CD4-positive, alpha-beta T cell treated with Interleukin-2 at 100 ng/mL for 4 hours (primary cell): ENCODE results near the gene EMC7.
"Not testable (repeated sequence)": the region's sequence is repeated elsewhere in the genome, so short reads cannot be mapped to it uniquely, and the experiment has no call there.

ENCODE experiments used
- DNase-seq: peaks from one replicate; pipeline ENCODE4 v3.0.0-alpha.2; 2020; ENCODE audit warnings: low spot score

EMC7 gene

DNA sequence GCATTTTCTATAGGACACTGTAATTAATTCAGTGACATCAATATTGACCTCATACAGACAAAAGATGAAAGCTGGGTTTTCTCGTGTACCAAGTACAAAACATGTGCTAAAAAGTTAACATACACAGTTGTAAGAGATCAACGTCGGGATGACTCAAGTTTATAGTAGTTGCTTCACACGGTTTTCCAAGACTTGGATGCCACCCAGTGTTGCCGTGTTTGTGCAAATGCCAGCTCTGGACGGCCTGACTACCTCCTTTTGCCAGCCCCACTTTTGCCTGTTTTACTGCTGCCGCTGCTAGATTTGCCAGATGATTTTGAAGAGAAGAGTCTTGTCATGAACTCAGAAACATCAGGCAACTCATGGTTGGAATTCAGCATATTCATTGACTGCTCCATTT is 17.6 kb downstream of the EMC7 start:
- no peak for DNase-seq

GRCh38 chr15:34079904-34080303 is 21.8 kb downstream of the EMC7 start:
- no peak for DNase-seq

DNA sequence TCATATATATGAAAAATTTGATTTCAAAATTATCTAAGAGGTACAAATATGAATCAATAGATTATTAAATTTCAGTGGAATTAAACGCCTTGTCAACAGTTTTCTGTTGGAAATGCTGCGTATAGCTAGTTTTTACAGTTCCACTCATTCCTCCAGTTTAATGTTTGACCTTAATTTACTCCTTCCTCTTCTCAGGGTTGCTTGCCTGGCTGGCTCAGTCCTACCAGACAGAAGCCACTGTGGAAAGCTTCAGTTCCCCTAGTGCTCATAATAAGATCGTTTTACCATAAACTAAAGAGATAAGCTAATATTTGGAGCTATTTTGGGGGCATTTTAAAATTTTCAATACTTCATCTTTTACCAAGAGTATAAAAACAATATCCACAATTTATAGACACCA is 22.8 kb downstream of the EMC7 start:
- DNase-seq, result no peak

DNA sequence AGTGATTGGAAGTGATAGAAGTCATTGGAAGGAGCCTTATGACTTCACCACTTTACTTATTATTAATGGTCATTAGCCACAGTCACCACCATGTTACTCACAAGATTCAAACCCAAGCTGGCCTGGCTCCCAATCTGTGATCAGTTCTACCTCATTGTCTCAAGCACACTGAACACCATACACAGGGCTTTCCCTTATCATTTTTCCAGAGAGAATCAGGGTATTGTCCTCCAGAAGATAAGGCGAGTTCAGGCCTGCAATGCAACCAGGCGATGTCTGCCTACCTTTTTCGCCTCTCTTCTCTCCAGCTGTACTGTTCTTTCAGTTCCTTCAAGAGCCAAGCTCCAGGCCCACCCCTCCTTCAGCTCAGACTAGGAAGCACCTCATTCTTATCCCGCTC is 24.9 kb downstream of the EMC7 start:
- no peak for DNase-seq

GRCh38 chr15:34070003-34070402 is 31.7 kb downstream of the EMC7 start:
- DNase-seq, result no peak

DNA sequence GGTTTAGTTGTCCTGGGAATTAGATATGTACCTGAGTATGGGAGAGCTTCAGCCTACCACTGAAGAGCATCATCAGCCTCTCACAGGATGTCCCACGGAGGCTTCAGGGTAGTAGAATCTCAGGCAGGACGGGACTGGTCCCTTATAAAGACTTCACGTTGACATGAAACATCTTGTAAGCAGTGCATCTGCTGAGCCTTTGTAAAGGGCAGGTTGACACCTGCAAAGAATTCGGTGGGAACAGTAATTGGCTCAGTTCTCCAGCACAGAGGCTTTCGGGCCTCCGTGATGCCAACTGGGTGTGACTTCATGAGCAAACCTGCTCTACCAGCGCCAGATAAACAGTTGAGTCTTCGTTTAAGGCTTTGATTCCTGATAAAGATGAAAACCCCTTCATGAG is 35.7 kb downstream of the EMC7 start:
- no peak for DNase-seq

DNA sequence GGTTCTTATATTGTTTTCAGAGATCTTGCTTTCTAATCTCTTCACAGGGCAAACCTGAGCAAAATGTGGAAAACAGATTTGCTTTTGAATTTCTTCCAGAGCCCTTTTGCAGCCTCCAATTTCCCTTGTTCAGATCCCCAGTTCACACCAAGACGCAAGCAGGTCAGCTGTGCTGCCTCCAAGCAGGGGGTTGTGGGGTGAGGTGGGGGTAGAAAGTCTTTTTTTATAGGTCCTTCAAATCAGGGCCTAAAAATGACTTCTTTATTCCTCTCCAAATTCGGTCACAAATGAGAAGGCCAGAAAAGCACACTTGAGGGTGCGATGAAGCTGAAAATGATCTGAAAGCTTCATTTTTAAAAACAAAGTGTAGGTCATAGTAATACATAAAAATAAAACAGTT is 36.4 kb downstream of the EMC7 start:
- DNase-seq, result no peak

DNA sequence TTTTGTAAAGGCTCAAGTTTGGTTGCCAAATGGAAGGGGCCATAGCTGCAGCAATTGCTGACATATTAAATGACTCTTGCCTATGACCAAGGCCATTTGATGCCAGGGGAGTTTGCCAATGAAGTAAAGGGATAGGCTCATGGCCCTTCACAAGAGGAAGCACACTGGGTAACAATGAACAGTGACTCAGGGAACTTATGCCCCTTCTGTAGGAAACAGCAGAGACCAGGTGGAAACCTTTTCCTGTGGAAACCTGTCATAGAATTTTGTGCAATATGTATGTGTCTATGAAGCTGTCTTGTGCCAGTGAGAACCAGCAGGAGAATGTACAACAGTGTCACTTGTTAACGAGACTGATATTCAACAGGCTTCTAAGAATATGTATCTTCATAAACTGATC is 37.2 kb downstream of the EMC7 start:
- DNase-seq, result no peak

- DNase-seq, result no peak
Measured at GRCh38 chr15:34059946-34060345, 41.7 kb downstream of the EMC7 start.

- no peak for DNase-seq
Measured at GRCh38 chr15:34059476-34059875, 42.2 kb downstream of the EMC7 start.

- no peak for DNase-seq
Measured at GRCh38 chr15:34056911-34057310, 44.8 kb downstream of the EMC7 start.

- no peak for DNase-seq
Measured at GRCh38 chr15:34055868-34056595, 45.6 kb downstream of the EMC7 start.

DNA sequence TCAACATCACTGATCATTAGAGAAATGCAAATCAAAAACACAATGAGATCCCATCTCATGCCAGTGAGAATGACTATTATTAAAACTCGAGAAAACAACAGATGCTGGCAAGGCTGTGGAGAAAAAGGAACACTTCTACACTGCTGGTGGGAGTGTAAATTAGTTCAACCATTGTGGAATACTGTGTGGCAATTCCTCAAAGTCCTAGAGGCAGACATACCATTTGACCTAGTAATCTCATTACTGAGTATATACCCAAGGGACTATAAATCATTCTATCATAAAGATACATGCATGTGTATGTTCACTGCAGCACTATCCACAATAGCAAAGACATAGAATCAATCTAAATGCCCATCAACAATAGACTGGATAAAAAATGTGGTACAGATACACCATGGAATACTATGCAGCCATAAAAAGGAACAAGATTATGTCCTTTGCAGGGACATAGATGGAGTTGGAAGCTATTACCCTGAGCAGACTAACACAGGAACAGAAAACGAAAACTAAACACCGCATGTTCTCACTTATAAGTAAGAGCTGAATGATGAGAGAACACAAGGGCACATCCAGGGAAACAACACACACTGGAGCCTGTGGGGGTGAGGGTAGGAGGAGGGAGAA is 47.5 kb downstream of the EMC7 start:
- DNase-seq, result no peak

- not testable (repeated sequence) for DNase-seq
Measured at GRCh38 chr15:34050385-34050784, 51.3 kb downstream of the EMC7 start.

DNA sequence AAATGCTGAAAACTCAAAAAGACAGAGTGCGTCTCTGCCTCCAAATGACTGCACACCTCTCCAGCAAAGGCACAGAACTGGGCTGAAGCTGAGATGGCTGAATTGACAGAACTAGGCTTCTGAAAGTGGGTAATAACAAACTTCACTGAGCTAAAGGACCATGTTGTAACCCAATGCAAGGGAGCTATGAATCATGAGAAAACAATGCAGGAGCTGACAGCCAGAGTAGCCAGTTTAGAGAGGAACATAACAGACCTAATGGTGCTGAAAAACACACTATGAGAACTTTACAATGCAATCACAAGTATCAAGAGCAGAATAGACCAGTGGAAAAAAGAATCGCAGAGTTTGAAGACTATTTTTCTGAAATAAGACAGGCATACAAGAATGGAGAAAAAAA is 52.5 kb downstream of the EMC7 start:
- DNase-seq, result no peak

DNA sequence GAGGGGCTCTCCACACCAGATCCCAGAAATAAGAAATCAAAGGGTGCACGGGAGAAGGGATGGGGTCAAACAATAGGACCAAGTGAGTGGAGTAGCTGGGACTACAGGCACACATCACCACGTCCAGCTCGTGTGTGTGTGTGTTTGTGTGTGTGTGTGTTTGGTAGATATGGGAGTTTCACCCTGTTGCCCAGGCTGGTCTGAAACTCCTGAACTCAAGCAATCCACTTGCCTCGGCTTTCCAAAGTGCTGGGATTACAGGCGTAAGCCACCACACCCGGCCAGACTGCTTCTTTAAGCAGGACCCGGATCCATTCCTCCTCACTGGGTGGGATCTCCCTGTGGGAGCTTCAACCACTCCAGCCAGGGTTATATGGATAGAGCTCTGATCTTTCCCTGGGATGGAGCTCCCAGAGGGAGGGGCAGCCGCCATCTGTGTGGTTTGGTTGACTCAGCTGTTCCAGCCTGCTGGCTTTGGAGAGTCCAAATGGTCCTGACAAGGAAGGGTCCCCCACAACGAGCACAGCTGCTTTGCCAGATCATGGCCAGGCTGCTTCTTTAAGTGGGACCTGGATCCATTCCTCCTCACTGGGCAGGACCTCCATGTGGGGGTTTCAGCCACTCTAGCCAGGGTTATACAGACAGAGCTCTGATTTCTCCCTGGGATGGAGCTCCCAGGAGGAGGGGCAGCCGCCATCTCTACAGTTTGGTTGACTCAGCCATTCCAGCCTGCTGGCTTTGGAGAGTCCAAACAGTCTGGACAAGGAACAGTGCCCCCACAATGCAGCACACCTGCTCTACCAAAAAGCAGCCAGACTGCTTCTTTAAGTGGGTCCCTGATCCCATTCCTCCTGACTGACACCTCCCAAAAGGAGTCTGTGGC is 53.5 kb downstream of the EMC7 start:
- no peak for DNase-seq

- no peak for DNase-seq
Measured at GRCh38 chr15:34046471-34047145, 55.1 kb downstream of the EMC7 start.

GRCh38 chr15:34043813-34044212 is 57.8 kb downstream of the EMC7 start:
- DNase-seq, result no peak

DNA sequence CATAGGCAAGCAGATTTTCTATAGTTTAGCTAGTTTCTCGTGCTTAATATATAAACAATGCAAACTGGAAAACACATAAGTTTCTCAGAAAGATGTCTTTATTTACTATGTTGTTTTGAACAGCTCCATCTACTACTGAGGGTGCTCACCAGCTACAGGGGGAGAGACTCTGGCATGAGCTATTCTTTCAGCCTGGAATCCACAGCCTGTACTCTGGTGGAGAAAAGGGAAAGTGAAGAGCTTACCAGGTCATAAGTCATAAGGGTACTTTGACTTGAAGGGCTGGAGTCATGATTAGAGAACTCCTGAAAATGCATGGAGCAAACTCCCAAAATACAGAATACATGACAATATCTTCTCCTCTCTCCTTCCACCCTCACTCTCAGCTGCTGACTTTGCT is 58.3 kb downstream of the EMC7 start:
- no peak for DNase-seq

GRCh38 chr15:34039790-34040113 is 61.9 kb downstream of the EMC7 start:
- DNase-seq, result no peak

DNA sequence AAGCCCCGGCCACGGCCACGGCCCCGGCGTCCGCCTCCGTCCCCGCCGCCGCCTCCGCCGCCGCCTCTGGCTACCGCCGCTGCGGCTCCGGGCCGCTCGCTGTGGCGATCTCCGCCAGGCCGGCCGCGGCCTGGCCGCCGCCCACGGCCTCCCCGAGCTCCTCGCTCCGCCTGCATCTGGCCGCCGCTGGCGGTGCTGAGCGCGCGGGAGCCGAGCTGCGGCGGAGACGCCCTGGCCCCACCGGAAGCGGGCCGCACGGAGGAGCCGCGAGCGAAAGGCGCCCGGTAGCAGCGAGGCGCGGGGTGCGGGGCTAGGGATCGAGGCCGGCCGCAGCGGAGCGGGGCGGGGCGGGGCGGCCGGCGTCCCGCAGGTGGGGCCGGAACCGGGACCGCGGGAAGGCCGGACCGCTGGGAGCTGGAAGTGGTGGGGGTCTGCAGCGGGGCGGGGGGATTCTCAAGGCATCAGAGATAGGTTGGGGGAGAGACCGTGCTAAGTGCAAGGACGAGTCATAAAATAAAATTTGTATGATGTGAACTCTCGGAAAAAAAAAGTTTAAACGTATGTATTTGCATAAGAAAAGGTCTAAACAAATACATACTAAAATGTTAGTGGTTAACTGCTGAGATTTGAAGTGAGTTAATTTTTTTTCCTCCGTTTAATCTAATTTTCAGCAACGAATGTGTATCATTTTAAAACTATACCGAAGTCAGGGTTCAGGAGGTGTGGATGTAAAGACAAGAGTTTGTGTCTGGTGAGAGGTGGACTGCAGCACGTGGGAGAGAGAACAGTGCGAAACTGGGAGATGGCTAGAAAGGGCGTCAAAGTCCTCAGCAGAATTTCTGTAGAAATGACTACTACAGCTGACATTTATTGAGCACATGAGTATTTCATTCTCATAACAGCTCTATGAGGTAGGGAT is 62.5 kb downstream of the EMC7 start, which contains the start of gene AVEN:
Gene AVEN, minus strand, starts transcription at position 334 of the 919 bp plus-strand sequence. Its CDS starts 158 bp downstream, at position 176.
- DNase-seq, result peak; percentile 47
